HepG2 (cell line): ENCODE data around the gene TXLNA. TPM values are rescaled to one million over a fixed set of nuclear protein-coding genes. Genes with fewer than 3 reads are reported as not detected.

Source experiments
- ERF ChIP-seq: IDR thresholded peaks from 2 replicates; pipeline ENCODE4 v1.6.1; 2018; ENCODE audit warnings: missing biosample characterization, missing genetic modification reagents
- HDAC6 ChIP-seq: fragments of 200-600 bp; sonication (generic); IDR thresholded peaks from 2 replicates; pipeline ENCODE4 v1.7.0; 2017; ENCODE audit warnings: mild to moderate bottlenecking, antibody characterized with exemption, low read length, low read depth
- KLF12 ChIP-seq: sonication (generic); formaldehyde crosslinking; IDR thresholded peaks from 2 replicates; pipeline ENCODE4 v1.4.0; 2020; ENCODE audit warnings: missing genetic modification reagents, borderline replicate concordance
- ZNF296 ChIP-seq: sonication (generic); formaldehyde crosslinking; conservative IDR thresholded peaks from 2 replicates; pipeline ENCODE4 v1.5.0; 2020; ENCODE audit warnings: mild to moderate bottlenecking, missing genetic modification reagents
- ZNF530 ChIP-seq: sonication (generic); formaldehyde crosslinking; IDR thresholded peaks from 2 replicates; pipeline ENCODE4 v1.5.0; 2020; ENCODE audit warnings: low read depth, mild to moderate bottlenecking, missing genetic modification reagents
- ZNF674 ChIP-seq: sonication (generic); formaldehyde crosslinking; IDR thresholded peaks from 2 replicates; pipeline ENCODE4 v1.5.0; 2020; ENCODE audit warnings: low read depth, mild to moderate bottlenecking, missing genetic modification reagents
- polyA plus RNA-seq, 8 experiments: library from polyadenylated mRNA; depleted of rRNA in 3 of 8; stranded (reverse) in 7 of 8; unstranded in 1 of 8; fragments of >200 nt; fragmentation: Illumina TruSeq in 4 of 8; extraction: Trizol in 4 of 8; gene quantifications; 2 replicates each; pipeline versions ENCODE4 v1.2.1 to v1.2.3, GENCODE V29; 2011 to 2016; ENCODE audit warnings: low read depth in 4 of 8, missing spikeins in 1 of 8, mixed read lengths in 1 of 8; ENCODE audit not compliant: insufficient read depth in 1 of 8
- total RNA-seq, 5 experiments: library from RNA; depleted of rRNA; stranded (reverse); fragments of >200 nt; fragmentation: Illumina TruSeq; extraction: Trizol; gene quantifications; 2 replicates each; pipeline ENCODE4 v1.2.3, GENCODE V29; 2016; ENCODE audit warnings: low read depth in 1 of 5
- TF ChIP-seq, protein P1 (sequence below): sonication (generic); formaldehyde crosslinking; IDR thresholded peaks from one replicate; pipeline ENCODE4 v1.5.1; 2020; ENCODE audit warnings: mild to moderate bottlenecking, missing genetic modification reagents; ENCODE audit errors: not compliant biosample characterization
- TF ChIP-seq, protein P2 (sequence below): sonication (generic); formaldehyde crosslinking; IDR thresholded peaks from 2 replicates; pipeline ENCODE4 v1.4.0; 2020; ENCODE audit warnings: missing genetic modification reagents
- TF ChIP-seq, protein P3 (sequence below): sonication (generic); formaldehyde crosslinking; IDR thresholded peaks from 2 replicates; pipeline ENCODE4 v1.4.0; 2020; ENCODE audit warnings: missing genetic modification reagents
- TF ChIP-seq, protein P4 (sequence below): sonication (generic); formaldehyde crosslinking; IDR thresholded peaks from 2 replicates; pipeline ENCODE4 v1.4.0; 2020; ENCODE audit warnings: missing genetic modification reagents, mild to moderate bottlenecking, borderline replicate concordance

Gene TXLNA
- total and polyA plus RNA-seq, 2 of the 13 experiments (the other 11 are each of a cell fraction or from before 2014, with no cell fraction given): 29.6 to 67.8 TPM

DNA sequence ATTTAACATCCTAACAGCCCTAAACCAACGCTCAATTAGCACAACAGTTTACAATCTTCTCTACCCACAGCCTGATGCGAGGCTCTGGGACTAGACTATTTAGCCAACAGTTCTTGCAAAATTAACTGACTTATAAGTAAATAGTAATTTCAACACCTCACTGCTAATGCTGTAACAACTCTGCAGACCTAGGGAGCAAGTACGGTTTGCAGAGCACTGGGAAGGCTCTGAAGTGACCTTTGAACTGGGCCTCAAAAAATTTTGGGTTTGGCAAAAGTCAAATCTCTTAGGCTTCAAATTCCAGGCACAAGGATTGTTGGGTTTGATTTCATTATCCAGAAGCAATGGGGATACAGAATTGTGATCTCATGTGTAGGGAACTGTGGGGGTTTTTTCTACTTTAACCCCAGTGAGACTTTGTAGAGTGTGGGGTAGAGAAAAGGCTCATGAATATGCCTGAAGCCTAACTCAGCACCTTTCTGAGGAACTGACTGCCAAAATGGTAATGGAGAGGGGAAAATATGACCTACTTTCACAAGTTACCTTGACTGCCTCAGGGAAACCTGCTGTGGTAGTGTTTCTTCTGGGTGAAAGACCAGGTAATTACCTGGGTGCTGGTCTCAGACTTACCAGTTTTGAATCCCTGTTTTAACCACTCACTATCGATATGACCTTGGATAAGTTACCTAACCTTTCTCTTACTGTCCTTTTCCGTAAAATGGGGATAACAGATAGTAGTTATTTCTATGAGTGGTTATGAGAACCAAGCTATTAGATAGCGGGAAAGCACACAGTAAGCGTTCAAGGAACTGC is 889 bp upstream of the TXLNA start (continued):
- TF ChIP-seq, protein P1, sequence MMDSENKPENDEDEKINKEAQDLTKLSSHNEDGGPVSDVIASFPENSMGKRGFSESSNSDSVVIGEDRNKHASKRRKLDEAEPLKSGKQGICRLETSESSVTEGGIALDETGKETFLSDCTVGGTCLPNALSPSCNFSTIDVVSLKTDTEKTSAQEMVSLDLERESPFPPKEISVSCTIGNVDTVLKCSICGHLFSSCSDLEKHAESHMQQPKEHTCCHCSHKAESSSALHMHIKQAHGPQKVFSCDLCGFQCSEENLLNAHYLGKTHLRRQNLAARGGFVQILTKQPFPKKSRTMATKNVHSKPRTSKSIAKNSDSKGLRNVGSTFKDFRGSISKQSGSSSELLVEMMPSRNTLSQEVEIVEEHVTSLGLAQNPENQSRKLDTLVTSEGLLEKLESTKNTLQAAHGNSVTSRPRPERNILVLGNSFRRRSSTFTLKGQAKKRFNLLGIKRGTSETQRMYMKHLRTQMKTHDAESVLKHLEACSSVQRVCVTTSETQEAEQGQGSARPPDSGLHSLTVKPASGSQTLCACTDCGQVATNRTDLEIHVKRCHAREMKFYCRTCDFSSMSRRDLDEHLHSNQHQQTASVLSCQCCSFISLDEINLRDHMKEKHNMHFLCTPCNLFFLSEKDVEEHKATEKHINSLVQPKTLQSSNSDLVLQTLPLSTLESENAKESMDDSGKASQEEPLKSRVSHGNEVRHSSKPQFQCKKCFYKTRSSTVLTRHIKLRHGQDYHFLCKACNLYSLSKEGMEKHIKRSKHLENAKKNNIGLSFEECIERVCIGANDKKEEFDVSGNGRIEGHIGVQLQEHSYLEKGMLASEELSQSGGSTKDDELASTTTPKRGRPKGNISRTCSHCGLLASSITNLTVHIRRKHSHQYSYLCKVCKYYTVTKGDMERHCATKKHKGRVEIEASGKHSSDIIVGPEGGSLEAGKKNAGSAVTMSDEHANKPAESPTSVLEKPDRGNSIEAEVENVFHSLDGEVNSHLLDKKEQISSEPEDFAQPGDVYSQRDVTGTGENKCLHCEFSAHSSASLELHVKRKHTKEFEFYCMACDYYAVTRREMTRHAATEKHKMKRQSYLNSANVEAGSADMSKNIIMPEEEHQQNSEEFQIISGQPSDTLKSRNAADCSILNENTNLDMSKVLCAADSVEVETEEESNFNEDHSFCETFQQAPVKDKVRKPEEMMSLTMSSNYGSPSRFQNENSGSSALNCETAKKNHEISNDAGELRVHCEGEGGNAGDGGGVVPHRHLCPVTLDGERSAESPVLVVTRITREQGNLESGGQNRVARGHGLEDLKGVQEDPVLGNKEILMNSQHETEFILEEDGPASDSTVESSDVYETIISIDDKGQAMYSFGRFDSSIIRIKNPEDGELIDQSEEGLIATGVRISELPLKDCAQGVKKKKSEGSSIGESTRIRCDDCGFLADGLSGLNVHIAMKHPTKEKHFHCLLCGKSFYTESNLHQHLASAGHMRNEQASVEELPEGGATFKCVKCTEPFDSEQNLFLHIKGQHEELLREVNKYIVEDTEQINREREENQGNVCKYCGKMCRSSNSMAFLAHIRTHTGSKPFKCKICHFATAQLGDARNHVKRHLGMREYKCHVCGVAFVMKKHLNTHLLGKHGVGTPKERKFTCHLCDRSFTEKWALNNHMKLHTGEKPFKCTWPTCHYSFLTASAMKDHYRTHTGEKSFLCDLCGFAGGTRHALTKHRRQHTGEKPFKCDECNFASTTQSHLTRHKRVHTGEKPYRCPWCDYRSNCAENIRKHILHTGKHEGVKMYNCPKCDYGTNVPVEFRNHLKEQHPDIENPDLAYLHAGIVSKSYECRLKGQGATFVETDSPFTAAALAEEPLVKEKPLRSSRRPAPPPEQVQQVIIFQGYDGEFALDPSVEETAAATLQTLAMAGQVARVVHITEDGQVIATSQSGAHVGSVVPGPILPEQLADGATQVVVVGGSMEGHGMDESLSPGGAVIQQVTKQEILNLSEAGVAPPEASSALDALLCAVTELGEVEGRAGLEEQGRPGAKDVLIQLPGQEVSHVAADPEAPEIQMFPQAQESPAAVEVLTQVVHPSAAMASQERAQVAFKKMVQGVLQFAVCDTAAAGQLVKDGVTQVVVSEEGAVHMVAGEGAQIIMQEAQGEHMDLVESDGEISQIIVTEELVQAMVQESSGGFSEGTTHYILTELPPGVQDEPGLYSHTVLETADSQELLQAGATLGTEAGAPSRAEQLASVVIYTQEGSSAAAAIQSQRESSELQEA (CRISPR knock-in tag): no peak
- no peak for TF ChIP-seq KLF12
- no peak for TF ChIP-seq ZNF296 (CRISPR knock-in tag)
- TF ChIP-seq, protein P2, sequence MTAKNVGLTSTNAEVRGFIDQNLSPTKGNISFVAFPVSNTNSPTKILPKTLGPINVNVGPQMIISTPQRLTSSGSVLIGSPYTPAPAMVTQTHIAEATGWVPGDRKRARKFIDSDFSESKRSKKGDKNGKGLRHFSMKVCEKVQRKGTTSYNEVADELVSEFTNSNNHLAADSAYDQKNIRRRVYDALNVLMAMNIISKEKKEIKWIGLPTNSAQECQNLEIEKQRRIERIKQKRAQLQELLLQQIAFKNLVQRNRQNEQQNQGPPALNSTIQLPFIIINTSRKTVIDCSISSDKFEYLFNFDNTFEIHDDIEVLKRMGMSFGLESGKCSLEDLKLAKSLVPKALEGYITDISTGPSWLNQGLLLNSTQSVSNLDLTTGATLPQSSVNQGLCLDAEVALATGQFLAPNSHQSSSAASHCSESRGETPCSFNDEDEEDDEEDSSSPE: no peak
- no peak for TF ChIP-seq ZNF530
- TF ChIP-seq ZNF674: no peak
- TF ChIP-seq HDAC6: no peak
- TF ChIP-seq ERF (CRISPR knock-in tag): no peak
- TF ChIP-seq, protein P3, sequence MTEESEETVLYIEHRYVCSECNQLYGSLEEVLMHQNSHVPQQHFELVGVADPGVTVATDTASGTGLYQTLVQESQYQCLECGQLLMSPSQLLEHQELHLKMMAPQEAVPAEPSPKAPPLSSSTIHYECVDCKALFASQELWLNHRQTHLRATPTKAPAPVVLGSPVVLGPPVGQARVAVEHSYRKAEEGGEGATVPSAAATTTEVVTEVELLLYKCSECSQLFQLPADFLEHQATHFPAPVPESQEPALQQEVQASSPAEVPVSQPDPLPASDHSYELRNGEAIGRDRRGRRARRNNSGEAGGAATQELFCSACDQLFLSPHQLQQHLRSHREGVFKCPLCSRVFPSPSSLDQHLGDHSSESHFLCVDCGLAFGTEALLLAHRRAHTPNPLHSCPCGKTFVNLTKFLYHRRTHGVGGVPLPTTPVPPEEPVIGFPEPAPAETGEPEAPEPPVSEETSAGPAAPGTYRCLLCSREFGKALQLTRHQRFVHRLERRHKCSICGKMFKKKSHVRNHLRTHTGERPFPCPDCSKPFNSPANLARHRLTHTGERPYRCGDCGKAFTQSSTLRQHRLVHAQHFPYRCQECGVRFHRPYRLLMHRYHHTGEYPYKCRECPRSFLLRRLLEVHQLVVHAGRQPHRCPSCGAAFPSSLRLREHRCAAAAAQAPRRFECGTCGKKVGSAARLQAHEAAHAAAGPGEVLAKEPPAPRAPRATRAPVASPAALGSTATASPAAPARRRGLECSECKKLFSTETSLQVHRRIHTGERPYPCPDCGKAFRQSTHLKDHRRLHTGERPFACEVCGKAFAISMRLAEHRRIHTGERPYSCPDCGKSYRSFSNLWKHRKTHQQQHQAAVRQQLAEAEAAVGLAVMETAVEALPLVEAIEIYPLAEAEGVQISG (CRISPR knock-in tag): peak; percentile 22; the same call in 1 of the 2 replicates
- TF ChIP-seq, protein P4, sequence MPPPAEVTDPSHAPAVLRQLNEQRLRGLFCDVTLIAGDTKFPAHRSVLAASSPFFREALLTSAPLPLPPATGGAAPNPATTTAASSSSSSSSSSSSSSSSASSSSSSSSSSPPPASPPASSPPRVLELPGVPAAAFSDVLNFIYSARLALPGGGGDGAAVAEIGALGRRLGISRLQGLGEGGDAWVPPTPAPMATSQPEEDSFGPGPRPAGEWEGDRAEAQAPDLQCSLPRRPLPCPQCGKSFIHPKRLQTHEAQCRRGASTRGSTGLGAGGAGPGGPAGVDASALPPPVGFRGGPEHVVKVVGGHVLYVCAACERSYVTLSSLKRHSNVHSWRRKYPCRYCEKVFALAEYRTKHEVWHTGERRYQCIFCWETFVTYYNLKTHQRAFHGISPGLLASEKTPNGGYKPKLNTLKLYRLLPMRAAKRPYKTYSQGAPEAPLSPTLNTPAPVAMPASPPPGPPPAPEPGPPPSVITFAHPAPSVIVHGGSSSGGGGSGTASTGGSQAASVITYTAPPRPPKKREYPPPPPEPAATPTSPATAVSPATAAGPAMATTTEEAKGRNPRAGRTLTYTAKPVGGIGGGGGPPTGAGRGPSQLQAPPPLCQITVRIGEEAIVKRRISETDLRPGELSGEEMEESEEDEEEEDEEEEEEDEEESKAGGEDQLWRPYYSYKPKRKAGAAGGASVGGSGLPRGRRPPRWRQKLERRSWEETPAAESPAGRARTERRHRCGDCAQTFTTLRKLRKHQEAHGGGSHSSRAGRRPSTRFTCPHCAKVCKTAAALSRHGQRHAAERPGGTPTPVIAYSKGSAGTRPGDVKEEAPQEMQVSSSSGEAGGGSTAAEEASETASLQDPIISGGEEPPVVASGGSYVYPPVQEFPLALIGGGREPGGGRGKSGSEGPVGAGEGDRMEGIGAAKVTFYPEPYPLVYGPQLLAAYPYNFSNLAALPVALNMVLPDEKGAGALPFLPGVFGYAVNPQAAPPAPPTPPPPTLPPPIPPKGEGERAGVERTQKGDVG (CRISPR knock-in tag): no peak
